NT2/D1 (cell line): Measurements from ENCODE around the gene RPS6KA5.
A peak's percentile ranks its signal among the peaks of the same experiment; 100 is the strongest.
"Not testable (repeated sequence)": the region's sequence is repeated elsewhere in the genome, so short reads cannot be mapped to it uniquely, and the experiment has no call there.

Experiments
- DNase-seq: peaks from one replicate; pipeline ENCODE4 v3.0.0-alpha.2; 2011; ENCODE audit warnings: low read depth, low spot score
- H3K27me3 ChIP-seq: 2 replicates; pipeline ENCODE4 v1.6.0; 2011; ENCODE audit warnings: mild to moderate bottlenecking; ENCODE audit not compliant: insufficient read length, insufficient read depth
- H3K36me3 ChIP-seq: 2 replicates; pipeline ENCODE4 v1.6.1; 2011; ENCODE audit warnings: mild to moderate bottlenecking, low read length, mixed read lengths; ENCODE audit not compliant: insufficient read depth, insufficient read length
- H3K4me1 ChIP-seq: 2 replicates; pipeline ENCODE4 v1.5.1; 2011; ENCODE audit not compliant: insufficient read depth, insufficient read length
- H3K4me3 ChIP-seq: 2 replicates; pipeline ENCODE4 v1.5.1; 2011; ENCODE audit warnings: low read depth; ENCODE audit not compliant: insufficient read length
- H3K9ac ChIP-seq: 2 replicates; pipeline ENCODE4 v1.6.0; 2011; ENCODE audit warnings: low read depth; ENCODE audit not compliant: insufficient read length
- H3K9me3 ChIP-seq: 2 replicates; pipeline ENCODE4 v1.5.1; 2011; ENCODE audit warnings: mild to moderate bottlenecking, low read length; ENCODE audit not compliant: insufficient read depth
- SUZ12 ChIP-seq: IDR thresholded peaks from 2 replicates; pipeline ENCODE4 v1.6.1; 2011; ENCODE audit not compliant: insufficient read length, insufficient read depth; ENCODE audit errors: extremely low read depth
- YY1 ChIP-seq: IDR thresholded peaks from 2 replicates; pipeline ENCODE4 v1.6.1; 2011; ENCODE audit not compliant: insufficient read length, insufficient read depth
- ZNF274 ChIP-seq: IDR thresholded peaks from 2 replicates; pipeline ENCODE4 v1.6.1; 2011; ENCODE audit warnings: mild to moderate bottlenecking, low read depth, low read length

RPS6KA5 gene

DNA sequence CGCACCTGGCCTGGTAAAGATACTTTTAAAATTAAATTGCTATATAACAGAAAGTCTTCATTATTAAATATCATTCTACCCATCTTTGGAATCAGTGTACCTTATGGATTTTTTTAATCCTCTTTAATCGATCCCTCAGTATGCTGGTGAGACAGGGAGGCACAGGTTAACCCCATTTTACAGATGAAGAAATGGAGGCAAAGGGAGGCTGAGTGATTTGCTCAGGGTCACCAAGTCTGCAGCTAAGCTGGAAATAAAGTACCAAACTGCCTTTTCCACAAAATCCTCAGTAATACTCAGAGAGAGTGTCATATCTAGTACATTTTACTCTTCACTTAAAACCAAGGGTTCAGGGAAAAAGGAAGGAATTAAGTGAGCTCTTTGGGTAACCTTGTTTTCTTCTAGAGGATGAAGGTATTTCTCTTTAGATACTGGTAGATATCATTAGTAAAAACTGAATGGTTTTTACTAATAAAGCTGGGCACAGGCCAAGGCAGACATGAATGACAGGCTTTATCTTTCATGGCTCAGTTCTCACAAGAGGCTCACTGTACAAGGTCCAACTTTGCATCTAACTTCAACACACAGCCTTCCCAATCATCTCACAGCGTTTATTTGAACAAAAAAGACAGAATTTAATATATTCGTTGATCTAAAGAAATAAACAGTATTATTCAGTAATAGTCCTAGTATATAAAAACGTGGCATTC, 209.0 kb downstream of the RPS6KA5 start:
- no peaks in the 10 kb centered on the region for H3K9me3 ChIP-seq
- H3K36me3 ChIP-seq = no peaks in the 10 kb centered on the region
- no peak for TF ChIP-seq ZNF274
- TF ChIP-seq YY1 = no peak
- no peak for TF ChIP-seq SUZ12
- H3K9ac ChIP-seq = no peak overlapping the region
- H3K4me1 ChIP-seq = no peaks in the 10 kb centered on the region
- no peak overlapping the region for H3K4me3 ChIP-seq
- H3K27me3 ChIP-seq = no peaks in the 10 kb centered on the region
- no peak for DNase-seq

DNA sequence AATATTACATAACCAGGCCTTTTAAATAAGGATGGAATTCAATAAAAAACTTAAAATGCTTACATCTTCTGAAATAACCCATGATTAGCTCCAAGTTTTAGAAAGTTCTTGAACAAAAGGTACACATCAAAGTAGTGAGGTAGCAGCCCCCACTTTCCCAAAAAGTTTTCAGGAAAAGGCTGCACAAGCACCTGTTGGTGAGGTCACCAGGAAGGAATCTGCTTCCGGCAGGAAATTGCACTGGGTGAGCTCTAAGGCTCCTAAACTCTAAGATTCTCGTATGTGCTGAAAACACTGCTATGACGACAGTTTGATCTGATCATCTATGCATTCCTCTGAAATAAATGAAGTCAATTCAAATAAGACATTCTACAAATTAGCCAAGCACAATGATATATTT, 210.0 kb downstream of the RPS6KA5 start:
- Histone ChIP-seq H3K27me3 (no peaks in the 10 kb centered on the region), H3K9me3 (no peaks in the 10 kb centered on the region), H3K9ac (no peak overlapping the region), H3K4me1 (no peaks in the 10 kb centered on the region), H3K36me3 (no peaks in the 10 kb centered on the region), H3K4me3 (no peak overlapping the region)
- TF ChIP-seq SUZ12 = no peak
- TF ChIP-seq ZNF274 = no peak
- no peak for TF ChIP-seq YY1
- peak; percentile 36 for DNase-seq

DNA sequence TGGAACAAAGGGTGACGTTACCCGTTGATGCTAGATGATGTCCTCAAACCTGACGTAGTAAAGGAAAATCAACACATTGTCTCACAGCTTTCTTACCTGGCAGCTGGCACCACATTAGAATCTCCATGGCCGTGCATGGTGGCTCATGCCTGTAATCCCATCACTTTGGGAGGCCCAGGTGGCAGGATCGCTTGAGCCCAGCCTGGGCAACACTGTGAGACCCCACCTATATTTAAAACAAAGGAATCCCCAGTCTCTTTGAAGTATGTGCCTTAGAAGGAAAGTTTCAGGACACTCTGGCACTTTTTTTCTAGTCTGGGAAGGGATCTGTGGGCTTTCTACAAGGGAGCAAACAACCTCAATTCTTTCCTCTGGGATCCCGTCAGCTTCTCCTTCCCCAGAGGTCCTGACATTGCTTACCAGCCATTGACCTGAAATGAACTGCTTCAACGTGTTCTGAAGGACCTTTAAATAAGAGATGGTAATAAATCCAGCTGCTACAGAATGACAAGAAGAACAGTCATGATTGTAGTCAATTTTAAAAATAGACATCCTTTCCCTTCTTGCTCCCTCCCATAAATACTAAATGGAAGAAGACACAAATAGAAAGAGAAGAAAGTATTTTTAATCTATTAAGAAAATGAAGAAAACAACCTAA, 210.5 kb downstream of the RPS6KA5 start:
- Histone ChIP-seq H3K9ac (no peak overlapping the region), H3K9me3 (no peaks in the 10 kb centered on the region), H3K4me1 (no peaks in the 10 kb centered on the region), H3K4me3 (no peak overlapping the region), H3K36me3 (no peaks in the 10 kb centered on the region), H3K27me3 (no peaks in the 10 kb centered on the region)
- DNase-seq = no peak
- no peak for TF ChIP-seq YY1
- no peak for TF ChIP-seq SUZ12
- TF ChIP-seq ZNF274 = no peak

DNA sequence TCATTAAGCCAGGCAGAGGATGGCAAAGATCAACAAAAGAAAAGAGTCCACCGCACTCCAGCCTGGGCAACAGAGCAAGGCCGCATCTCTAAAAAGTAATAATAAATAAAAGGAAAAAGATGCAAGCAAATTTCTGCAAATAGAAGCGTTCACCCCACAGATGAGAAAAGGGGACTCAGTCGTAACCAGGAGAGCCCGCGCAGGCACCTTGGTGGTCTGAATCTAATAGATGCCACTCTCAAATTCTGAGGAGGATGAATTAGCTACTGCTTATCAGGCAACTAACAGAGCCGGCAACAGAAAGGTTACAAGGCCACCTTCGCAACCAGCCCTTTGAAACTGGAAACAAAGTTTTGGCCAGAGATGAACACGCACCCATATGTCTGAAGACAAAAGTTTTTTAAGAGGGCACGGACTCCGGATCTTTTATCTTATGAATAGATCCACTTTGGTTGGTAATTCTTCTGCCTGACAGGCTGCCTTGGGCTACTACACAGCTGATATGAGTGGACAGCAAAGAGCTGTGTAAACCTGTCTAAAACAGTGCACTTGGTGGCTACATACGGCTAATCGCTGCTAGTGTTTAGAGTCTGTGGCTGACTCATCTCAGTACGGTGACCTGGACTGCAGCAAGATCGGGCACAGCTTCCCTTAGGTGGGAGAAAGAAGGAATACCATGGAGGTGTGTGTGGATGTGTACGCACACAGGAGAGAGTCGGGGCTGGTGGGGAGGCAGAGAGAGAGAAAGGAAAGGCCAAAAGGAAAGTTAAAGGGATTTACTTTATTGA, 211.3 kb downstream of the RPS6KA5 start:
- Histone ChIP-seq H3K9ac (no peak overlapping the region), H3K4me1 (no peaks in the 10 kb centered on the region), H3K4me3 (no peak overlapping the region), H3K9me3 (no peaks in the 10 kb centered on the region), H3K36me3 (no peaks in the 10 kb centered on the region), H3K27me3 (no peaks in the 10 kb centered on the region)
- no peak for DNase-seq
- TF ChIP-seq SUZ12 (no peak), YY1 (no peak), ZNF274 (no peak)

DNA sequence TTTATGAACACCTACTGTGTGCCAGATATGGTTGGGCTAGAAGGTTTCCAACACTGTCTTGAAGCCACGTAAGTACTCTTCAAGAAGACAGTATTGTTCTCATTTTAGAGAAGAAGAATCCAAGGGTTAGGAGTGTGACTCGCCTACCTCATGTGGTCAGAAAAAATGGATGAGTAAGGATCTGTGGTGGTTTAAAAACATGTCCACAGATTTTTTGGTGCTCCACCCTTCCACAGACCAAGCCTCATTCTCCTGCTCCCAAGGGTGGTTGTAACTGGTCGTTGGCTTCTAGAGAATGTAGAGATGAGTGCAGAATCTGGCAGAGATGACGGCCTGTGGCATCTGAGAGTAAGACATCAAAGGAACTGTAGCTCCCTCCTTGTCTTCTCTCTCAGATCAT, 213.9 kb downstream of the RPS6KA5 start:
- no peaks in the 10 kb centered on the region for H3K9me3 ChIP-seq
- H3K4me3 ChIP-seq = no peak overlapping the region
- H3K36me3 ChIP-seq = no peaks in the 10 kb centered on the region
- H3K9ac ChIP-seq = no peak overlapping the region
- DNase-seq = no peak
- H3K27me3 ChIP-seq = no peaks in the 10 kb centered on the region
- no peaks in the 10 kb centered on the region for H3K4me1 ChIP-seq
- TF ChIP-seq YY1 = no peak
- no peak for TF ChIP-seq SUZ12
- TF ChIP-seq ZNF274 = no peak

DNA sequence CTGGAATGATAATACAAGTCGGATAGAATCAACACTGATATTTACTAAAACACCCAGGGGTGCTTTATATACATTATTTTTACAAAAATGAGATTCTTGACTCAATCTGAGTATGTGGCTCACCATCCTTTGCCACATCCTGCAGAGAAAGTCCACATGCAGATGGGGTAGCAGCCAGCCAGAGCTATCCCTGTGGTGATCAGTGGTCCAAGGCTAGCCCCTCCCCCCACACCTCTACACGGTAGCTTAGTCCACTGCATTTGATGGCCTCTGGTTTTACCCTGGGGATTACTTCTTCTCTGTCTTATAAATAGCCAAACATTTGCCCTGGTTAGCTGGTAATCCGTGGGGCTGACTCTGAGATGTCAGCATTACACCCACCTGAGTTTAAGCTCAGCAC, 216.1 kb downstream of the RPS6KA5 start:
- no peaks in the 10 kb centered on the region for H3K27me3 ChIP-seq
- H3K4me3 ChIP-seq = no peak overlapping the region
- no peak for DNase-seq
- H3K9ac ChIP-seq = no peak overlapping the region
- H3K9me3 ChIP-seq = no peaks in the 10 kb centered on the region
- no peaks in the 10 kb centered on the region for H3K4me1 ChIP-seq
- no peak for TF ChIP-seq ZNF274
- no peak for TF ChIP-seq YY1
- TF ChIP-seq SUZ12 = no peak
- no peaks in the 10 kb centered on the region for H3K36me3 ChIP-seq

DNA sequence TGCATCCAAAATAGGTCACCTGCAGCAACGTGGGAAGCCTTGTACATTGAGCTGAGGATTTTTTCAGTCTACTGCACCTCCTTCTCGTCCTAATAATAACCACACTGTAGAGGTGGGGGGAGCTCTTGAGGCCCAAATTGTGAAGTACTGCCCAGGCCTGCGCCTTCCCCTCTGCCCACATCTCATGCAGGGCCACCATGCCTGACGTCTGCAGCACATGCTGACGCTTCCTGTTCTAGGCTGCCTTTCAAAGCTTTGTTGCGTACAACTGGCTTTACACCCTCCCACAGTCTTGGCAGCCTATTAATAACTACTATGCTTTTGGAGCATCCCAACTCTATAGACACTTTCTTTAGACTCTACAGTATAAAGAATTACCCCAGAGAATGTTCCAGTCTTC, 217.7 kb downstream of the RPS6KA5 start:
- TF ChIP-seq YY1 (no peak), SUZ12 (no peak), ZNF274 (no peak)
- Histone ChIP-seq H3K9ac (no peak overlapping the region), H3K4me3 (no peak overlapping the region), H3K27me3 (no peaks in the 10 kb centered on the region), H3K36me3 (no peaks in the 10 kb centered on the region), H3K9me3 (no peaks in the 10 kb centered on the region), H3K4me1 (no peaks in the 10 kb centered on the region)
- DNase-seq = no peak

DNA sequence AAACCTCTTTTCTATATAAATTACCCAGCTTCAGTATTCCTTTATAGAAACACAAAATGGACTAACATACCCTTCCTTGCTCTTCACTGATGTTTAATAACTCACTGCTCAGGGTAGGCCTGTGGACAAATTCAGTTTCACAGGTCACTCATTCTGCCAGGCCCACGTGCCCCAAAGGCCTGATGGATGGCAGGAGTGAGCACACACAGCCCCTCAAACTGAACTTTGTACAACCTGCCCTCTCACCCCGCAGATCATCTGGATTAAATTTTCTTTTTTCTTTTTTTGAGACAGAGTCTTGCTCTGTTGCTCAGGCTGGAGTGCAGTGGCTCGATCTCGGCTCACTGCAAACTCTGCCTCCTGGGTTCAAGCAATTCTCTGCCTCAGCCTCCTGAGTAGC, 219.8 kb downstream of the RPS6KA5 start:
- not testable (repeated sequence) for H3K4me3 ChIP-seq, H3K9ac ChIP-seq, H3K9me3 ChIP-seq, H3K36me3 ChIP-seq, DNase-seq, H3K4me1 ChIP-seq, H3K27me3 ChIP-seq
